Measurements from ENCODE around the gene CGA. TPM values are rescaled to one million over a fixed set of nuclear protein-coding genes. Genes with fewer than 3 reads are reported as not detected.

CGA gene
- total and polyA plus RNA-seq, 10 donors, result not detected

DNA sequence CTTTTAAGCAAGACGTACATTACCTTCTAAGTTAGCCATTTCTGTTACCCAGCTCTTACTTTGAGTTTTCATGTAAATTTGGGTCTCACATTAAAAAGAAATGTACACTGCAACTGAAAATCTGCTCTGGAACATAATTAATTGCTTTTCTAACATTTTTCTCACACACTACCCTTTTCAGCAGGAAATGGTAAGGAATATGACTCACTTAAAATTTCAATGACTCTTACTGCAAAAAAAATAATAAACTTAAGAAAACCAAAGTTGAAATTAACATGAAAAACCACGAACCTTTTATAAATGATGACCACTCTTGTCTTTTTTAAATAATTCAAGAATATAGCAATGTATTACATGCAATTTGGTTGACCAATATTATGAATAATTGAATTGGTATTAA, 1.3 kb downstream of the CGA start:
- intact Hi-C loops (cut with DNase I; ENCODE audit: low total_unique reads), result no loop called here
- H3K27me3 ChIP-seq (replicated peaks in 1 of 7), result peaks cover 0 to 8% (median 0%) of the 10 kb centered on the region in 7 donors
- WGBS, 5 donors, result 40 to 58% (median 53%) methylated on average over 2 of the region's 2 CpGs
- H3K4me3 ChIP-seq, result no peak overlapping the region
- no peak for DNase-seq
- H3K36me3 ChIP-seq, result no peaks in the 10 kb centered on the region
- H3K9me3 ChIP-seq, result no peaks in the 10 kb centered on the region
- H3K27ac ChIP-seq, result no peak overlapping the region
- TF ChIP-seq POLR2A (IDR thresholded peaks at IDR 0.05) (no peak), POLR2AphosphoS5 (IDR thresholded peaks at IDR 0.05) (no peak)
- TF ChIP-seq, protein P1, sequence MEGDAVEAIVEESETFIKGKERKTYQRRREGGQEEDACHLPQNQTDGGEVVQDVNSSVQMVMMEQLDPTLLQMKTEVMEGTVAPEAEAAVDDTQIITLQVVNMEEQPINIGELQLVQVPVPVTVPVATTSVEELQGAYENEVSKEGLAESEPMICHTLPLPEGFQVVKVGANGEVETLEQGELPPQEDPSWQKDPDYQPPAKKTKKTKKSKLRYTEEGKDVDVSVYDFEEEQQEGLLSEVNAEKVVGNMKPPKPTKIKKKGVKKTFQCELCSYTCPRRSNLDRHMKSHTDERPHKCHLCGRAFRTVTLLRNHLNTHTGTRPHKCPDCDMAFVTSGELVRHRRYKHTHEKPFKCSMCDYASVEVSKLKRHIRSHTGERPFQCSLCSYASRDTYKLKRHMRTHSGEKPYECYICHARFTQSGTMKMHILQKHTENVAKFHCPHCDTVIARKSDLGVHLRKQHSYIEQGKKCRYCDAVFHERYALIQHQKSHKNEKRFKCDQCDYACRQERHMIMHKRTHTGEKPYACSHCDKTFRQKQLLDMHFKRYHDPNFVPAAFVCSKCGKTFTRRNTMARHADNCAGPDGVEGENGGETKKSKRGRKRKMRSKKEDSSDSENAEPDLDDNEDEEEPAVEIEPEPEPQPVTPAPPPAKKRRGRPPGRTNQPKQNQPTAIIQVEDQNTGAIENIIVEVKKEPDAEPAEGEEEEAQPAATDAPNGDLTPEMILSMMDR (IDR thresholded peaks at IDR 0.05 in 8 of 11, conservative IDR thresholded peaks at IDR 0.05 in 3 of 11), result no peak
- H3K4me1 ChIP-seq, result no peaks in the 10 kb centered on the region

DNA sequence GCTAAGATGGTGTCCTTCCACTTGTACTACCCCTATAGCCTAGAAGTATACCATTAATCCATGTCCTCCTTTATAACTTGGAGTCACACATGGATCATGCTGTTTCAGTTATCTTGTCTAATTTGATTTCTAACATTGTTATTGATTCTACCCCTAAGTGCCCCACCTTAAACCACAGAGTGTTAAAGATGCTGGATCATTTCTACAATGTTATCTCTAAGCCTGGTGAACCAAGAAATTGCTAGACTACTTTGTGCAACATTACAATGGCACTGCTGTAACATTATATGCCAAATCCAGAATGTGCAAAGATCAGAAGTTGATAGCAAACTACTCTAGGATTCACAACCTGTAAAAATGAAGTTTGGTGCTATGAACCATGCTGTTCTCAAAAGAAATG, 1.7 kb downstream of the CGA start:
- H3K4me3 ChIP-seq, result no peak overlapping the region
- TF ChIP-seq, protein P1 (IDR thresholded peaks at IDR 0.05 in 8 of 11, conservative IDR thresholded peaks at IDR 0.05 in 3 of 11), result no peak
- TF ChIP-seq POLR2A (IDR thresholded peaks at IDR 0.05) (no peak), POLR2AphosphoS5 (IDR thresholded peaks at IDR 0.05) (no peak)
- H3K27me3 ChIP-seq (replicated peaks in 1 of 7), result peaks cover 0 to 8% (median 0%) of the 10 kb centered on the region in 7 donors
- no peak for DNase-seq
- no peaks in the 10 kb centered on the region for H3K36me3 ChIP-seq
- H3K4me1 ChIP-seq, result no peaks in the 10 kb centered on the region
- H3K27ac ChIP-seq, result no peak overlapping the region
- H3K9me3 ChIP-seq, result no peaks in the 10 kb centered on the region
- intact Hi-C loops (cut with DNase I; ENCODE audit: low total_unique reads), result no loop called here

DNA sequence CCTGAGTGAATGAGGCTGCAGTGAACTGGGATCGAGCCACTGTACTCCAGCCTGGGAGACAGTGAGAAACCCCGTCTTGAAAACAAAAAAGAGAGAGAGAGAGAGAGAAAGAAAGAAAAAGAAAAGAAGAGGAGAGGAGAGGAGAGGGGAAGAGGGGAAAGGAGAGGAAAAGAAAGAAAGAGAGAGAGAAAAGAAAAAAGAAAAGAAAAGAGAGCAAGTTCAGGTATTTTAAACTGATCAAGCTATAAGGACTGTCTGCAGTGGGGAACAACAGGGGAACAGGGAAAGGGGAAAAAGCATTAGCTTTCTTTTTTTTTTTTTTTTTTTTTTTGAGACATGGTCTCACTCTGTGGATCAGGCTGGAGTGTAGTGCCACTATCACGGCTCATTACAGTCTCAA, 2.5 kb downstream of the CGA start:
- H3K4me1 ChIP-seq, result no peaks in the 10 kb centered on the region
- WGBS, 5 donors, result 56 to 86% (median 70%) methylated on average over 3 of the region's 3 CpGs
- TF ChIP-seq POLR2A (IDR thresholded peaks at IDR 0.05) (no peak), POLR2AphosphoS5 (IDR thresholded peaks at IDR 0.05) (no peak)
- TF ChIP-seq, protein P1 (IDR thresholded peaks at IDR 0.05 in 8 of 11, conservative IDR thresholded peaks at IDR 0.05 in 3 of 11), result no peak
- H3K36me3 ChIP-seq, result no peaks in the 10 kb centered on the region
- no peak overlapping the region for H3K4me3 ChIP-seq
- peaks cover 0 to 8% (median 0%) of the 10 kb centered on the region in 7 donors for H3K27me3 ChIP-seq (replicated peaks in 1 of 7)
- H3K27ac ChIP-seq, result no peak overlapping the region
- no peak for DNase-seq
- intact Hi-C loops (cut with DNase I; ENCODE audit: low total_unique reads), result no loop called here
- no peaks in the 10 kb centered on the region for H3K9me3 ChIP-seq

DNA sequence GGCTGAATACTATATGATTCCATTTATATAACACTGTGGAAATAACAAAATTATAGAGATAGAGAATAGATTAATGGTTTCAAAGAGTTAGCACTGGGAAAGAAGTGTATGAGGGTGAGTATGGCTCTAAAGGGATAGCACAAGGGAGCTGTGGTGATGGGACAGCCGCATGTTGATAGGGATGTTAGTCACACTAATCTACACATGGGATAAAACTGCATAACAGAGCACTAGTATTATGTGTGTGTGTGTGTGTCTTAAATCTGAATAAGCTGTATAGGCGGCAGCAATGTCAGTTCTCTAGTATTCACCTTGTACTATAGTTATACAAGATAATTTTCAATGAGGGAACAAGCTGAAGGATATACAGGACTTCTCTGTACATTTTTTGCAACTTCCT, 5.8 kb downstream of the CGA start:
- 86 to 98% (median 90%) methylated on average over 2 of the region's 2 CpGs for WGBS, 5 donors
- no peak for DNase-seq
- H3K4me3 ChIP-seq, result no peak overlapping the region
- TF ChIP-seq, protein P1 (IDR thresholded peaks at IDR 0.05 in 8 of 11, conservative IDR thresholded peaks at IDR 0.05 in 3 of 11), result no peak
- no peak for TF ChIP-seq POLR2A (IDR thresholded peaks at IDR 0.05)
- no peak for TF ChIP-seq POLR2AphosphoS5 (IDR thresholded peaks at IDR 0.05)
- intact Hi-C loops (cut with DNase I; ENCODE audit: low total_unique reads), result no loop called here
- H3K36me3 ChIP-seq, result no peaks in the 10 kb centered on the region
- H3K9me3 ChIP-seq, result no peaks in the 10 kb centered on the region
- H3K27me3 ChIP-seq (replicated peaks in 1 of 7), result peaks cover 0 to 6% (median 0%) of the 10 kb centered on the region in 7 donors
- H3K4me1 ChIP-seq, result no peaks in the 10 kb centered on the region
- no peak overlapping the region for H3K27ac ChIP-seq
